Measurements from ENCODE around the gene GRIK5. TPM values are rescaled to one million over a fixed set of nuclear protein-coding genes. Genes with fewer than 3 reads are reported as not detected.
A peak's percentile ranks its signal among the peaks of the same experiment; 100 is the strongest.

The GRIK5 gene
- total and polyA plus RNA-seq, 2 donors from 2014 or later: 8.9 to 16.2 TPM

DNA sequence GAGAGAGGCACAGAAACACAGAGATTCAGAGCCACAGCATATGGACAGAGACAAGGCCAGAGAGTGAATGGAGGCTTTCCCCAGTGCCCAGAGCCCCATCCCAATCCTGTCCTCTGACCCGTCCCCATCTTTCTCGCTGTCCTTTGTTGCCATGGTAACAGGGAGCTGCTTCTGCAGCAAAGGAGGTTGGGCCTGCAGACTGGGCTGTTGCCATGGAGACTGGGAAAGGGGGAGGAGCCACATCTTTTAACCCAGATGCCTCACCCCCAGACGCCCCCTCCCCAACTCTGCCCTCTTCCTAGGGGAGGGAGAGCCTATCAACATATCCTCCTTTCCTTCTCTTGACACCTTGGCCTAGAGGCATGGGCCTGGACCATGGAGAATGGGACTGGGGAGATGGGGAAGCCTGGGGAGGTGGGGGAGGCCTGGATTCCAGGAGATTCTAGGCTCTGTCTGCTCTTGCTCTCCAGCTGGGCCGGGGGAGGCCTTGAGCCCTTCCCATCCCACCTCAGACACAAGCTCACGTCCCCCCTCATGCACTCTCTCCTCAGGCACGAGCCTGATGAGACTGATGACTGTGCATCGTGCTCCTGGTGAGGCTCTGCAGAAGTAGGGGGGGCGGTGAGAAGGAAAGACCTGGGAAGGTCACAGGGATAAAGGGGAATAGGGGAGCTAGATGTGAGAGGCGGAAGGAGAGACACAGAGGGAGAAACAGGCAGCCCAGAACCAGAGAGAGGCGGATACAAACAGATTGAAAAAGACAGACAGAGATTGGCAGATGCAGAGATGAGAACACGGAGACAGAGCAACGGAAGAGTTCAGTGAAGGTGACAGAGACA lies 73.8 kb downstream of the GRIK5 start:
- intact Hi-C loops (cut with DNase I): no loop called here

DNA sequence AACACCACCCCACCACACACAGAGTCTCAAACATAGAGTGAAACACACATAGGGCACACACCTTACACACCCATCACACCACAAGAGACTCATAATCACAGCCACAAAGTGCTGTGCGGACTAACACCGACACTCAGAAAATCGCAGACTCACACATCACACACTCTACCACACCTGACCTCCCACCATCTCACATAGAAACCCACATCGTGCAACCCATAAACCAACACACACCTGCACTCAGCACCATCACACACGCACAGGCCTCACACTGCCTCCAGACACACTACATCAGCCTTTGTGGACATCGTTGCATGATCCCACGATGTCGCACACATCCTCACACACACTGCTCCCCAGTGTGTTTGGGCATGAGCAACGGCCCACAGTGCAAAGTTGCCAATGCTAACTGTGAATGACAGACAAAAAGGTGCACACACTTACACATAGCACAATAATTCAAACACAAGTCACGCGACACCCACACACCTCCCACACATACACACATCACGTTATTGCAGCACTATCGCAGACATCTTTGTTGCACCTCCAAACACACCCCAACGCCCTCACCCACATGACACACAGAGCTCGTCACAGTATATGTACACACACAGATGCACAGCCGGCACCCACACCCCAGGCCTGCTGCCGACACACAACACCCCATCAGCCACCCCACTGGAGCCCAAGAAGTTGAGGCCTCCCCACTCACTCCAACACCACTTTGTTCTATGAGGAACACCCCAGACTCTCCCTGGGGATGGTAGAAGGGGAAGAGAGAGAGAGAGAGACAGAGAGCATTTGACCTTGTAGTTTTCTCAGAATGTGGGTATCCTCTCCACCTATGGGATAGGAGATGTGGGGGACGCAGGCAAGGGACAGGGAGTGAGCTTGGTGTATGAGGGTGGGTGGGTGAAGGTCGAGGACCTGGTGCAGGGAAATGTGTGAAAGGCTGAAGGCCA lies 74.7 kb downstream of the GRIK5 start:
- FAIRE-seq: no peak
- no peak overlapping the region for H3K27ac ChIP-seq (ENCODE audit: low read depth in 2 of 2, low read length in 2 of 2)
- intact Hi-C loops (cut with DNase I): no loop called here
- peaks cover 0 to 3% (median 0%) of the 10 kb centered on the region in 3 donors for H3K4me1 ChIP-seq (ENCODE audit: control insufficient read depth in 2 of 3, insufficient read depth in 2 of 3, low read depth in 1 of 3, low read length in 3 of 3)
- no peak overlapping the region for H3K4me3 ChIP-seq (ENCODE audit: low read length in 3 of 3)
- TF ChIP-seq, protein P1, sequence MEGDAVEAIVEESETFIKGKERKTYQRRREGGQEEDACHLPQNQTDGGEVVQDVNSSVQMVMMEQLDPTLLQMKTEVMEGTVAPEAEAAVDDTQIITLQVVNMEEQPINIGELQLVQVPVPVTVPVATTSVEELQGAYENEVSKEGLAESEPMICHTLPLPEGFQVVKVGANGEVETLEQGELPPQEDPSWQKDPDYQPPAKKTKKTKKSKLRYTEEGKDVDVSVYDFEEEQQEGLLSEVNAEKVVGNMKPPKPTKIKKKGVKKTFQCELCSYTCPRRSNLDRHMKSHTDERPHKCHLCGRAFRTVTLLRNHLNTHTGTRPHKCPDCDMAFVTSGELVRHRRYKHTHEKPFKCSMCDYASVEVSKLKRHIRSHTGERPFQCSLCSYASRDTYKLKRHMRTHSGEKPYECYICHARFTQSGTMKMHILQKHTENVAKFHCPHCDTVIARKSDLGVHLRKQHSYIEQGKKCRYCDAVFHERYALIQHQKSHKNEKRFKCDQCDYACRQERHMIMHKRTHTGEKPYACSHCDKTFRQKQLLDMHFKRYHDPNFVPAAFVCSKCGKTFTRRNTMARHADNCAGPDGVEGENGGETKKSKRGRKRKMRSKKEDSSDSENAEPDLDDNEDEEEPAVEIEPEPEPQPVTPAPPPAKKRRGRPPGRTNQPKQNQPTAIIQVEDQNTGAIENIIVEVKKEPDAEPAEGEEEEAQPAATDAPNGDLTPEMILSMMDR (IDR thresholded peaks at IDR 0.05; ENCODE audit: borderline replicate concordance, extremely low read depth, insufficient read depth): no peak
- no peak overlapping the region for H3K9ac ChIP-seq (ENCODE audit: low read length in 3 of 3)
- peaks cover 22% of the 10 kb centered on the region for H3K27me3 ChIP-seq (ENCODE audit: control insufficient read depth, insufficient read depth, low read length)
- no peak for DNase-seq
- H3K9me3 ChIP-seq (ENCODE audit: control insufficient read depth in 2 of 3, insufficient read depth in 1 of 3, low read length in 3 of 3): no peaks in the 10 kb centered on the region
- H3K36me3 ChIP-seq (ENCODE audit: control insufficient read depth in 2 of 3, insufficient read depth in 3 of 3, low read length in 3 of 3): no peaks in the 10 kb centered on the region

More for the DNA sequence above, 73.8 kb downstream of the GRIK5 start:
- Histone ChIP-seq H3K9ac (ENCODE audit: low read length in 3 of 3) (no peak overlapping the region), H3K27ac (ENCODE audit: low read depth in 2 of 2, low read length in 2 of 2) (no peak overlapping the region), H3K9me3 (ENCODE audit: control insufficient read depth in 2 of 3, insufficient read depth in 1 of 3, low read length in 3 of 3) (no peaks in the 10 kb centered on the region), H3K27me3 (ENCODE audit: control insufficient read depth, insufficient read depth, low read length) (peaks cover 23% of the 10 kb centered on the region), H3K4me3 (ENCODE audit: low read length in 3 of 3) (no peak overlapping the region), H3K4me1 (ENCODE audit: control insufficient read depth in 2 of 3, insufficient read depth in 2 of 3, low read depth in 1 of 3, low read length in 3 of 3) (peaks cover 0 to 3% (median 0%) of the 10 kb centered on the region in 3 donors), H3K36me3 (ENCODE audit: control insufficient read depth in 2 of 3, insufficient read depth in 3 of 3, low read length in 3 of 3) (no peaks in the 10 kb centered on the region)
- DNase-seq (peak in 1 of 5 donors; percentile 63), FAIRE-seq (no peak)
- TF ChIP-seq, protein P1 (IDR thresholded peaks at IDR 0.05; ENCODE audit: borderline replicate concordance, extremely low read depth, insufficient read depth): no peak

DNA sequence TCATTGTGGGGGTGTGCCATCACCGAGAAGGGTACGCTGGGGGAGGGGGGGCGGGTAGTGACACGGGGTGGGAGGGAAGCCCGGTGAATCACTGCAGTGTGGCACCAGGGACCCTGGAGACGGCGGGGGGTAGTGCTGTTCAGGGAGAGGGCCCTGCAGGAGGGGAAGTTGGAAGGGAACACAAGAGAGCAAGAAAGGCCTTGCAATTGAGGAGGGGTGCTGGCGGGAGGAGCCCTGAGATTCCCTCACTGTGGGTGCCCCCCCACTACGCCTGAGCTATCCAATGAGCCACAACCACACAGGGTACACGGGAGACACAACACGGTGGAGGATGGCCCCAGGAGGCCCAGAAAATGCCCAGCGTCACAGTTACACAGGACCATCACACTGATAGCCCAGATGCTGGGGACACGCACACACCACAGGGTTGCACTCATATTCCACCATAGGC lies 75.5 kb downstream of the GRIK5 start:
- H3K9ac ChIP-seq (ENCODE audit: low read length in 3 of 3): no peak overlapping the region
- H3K4me3 ChIP-seq (ENCODE audit: low read length in 3 of 3): no peak overlapping the region
- H3K9me3 ChIP-seq (ENCODE audit: control insufficient read depth in 2 of 3, insufficient read depth in 1 of 3, low read length in 3 of 3): no peaks in the 10 kb centered on the region
- peaks cover 16% of the 10 kb centered on the region for H3K27me3 ChIP-seq (ENCODE audit: control insufficient read depth, insufficient read depth, low read length)
- DNase-seq (peak in 1 of 5 donors; percentile 58), FAIRE-seq (no peak)
- no peak overlapping the region for H3K27ac ChIP-seq (ENCODE audit: low read depth in 2 of 2, low read length in 2 of 2)
- TF ChIP-seq, protein P1 (IDR thresholded peaks at IDR 0.05; ENCODE audit: borderline replicate concordance, extremely low read depth, insufficient read depth): no peak
- intact Hi-C loops (cut with DNase I): no loop called here
- no peaks in the 10 kb centered on the region for H3K36me3 ChIP-seq (ENCODE audit: control insufficient read depth in 2 of 3, insufficient read depth in 3 of 3, low read length in 3 of 3)
- peaks cover 0 to 3% (median 0%) of the 10 kb centered on the region in 3 donors for H3K4me1 ChIP-seq (ENCODE audit: control insufficient read depth in 2 of 3, insufficient read depth in 2 of 3, low read depth in 1 of 3, low read length in 3 of 3)

Data from kidney (tissue), 14 donors.